ENCODE results near the gene TRIM59. TPM values are rescaled to one million over a fixed set of nuclear protein-coding genes. Genes with fewer than 3 reads are reported as not detected.

The TRIM59 gene
- total and polyA plus RNA-seq, 2 donors (not counting 1 experiment from before 2014, with no cell fraction given), result 13.6 to 31.2 TPM

GRCh38 chr3:160435095-160435494 lies 14.5 kb downstream of the TRIM59 start:
- no peak overlapping the region for H3K27ac ChIP-seq (ENCODE audit: insufficient read depth, low read length)
- H3K9ac ChIP-seq (ENCODE audit: insufficient read depth, low read length), result no peak overlapping the region
- H3K4me3 ChIP-seq (replicated peaks in 1 of 4; ENCODE audit: control extremely low read depth in 1 of 4, insufficient read depth in 1 of 4, low read depth in 3 of 4, low read length in 4 of 4), result no peak overlapping the region
- H3K4me1 ChIP-seq (ENCODE audit: control insufficient read depth, extremely low read depth, insufficient read depth, low read length), result peaks cover 2% of the 10 kb centered on the region
- DNase-seq (ENCODE audit: low read depth in 2 of 2), result no peak
- no peaks in the 10 kb centered on the region for H3K9me3 ChIP-seq (ENCODE audit: control insufficient read depth, insufficient read depth, low read depth, low read length)
- H3K36me3 ChIP-seq (ENCODE audit: control insufficient read depth, insufficient read depth, low read length), result peaks cover 1% of the 10 kb centered on the region
- H3K4me2 ChIP-seq (ENCODE audit: extremely low read depth, insufficient read depth, low read length), result no peak overlapping the region
- H3K27me3 ChIP-seq (ENCODE audit: control insufficient read depth, insufficient read depth, low read length), result no peaks in the 10 kb centered on the region
- peaks cover 43% of the 10 kb centered on the region for H3K79me2 ChIP-seq (ENCODE audit: control insufficient read depth, insufficient read depth, low read length)
- TF ChIP-seq EZH2 (IDR thresholded peaks at IDR 0.05; ENCODE audit: low read length, missing control alignments) (no peak), CTCF (conservative IDR thresholded peaks at IDR 0.05 in 1 of 2, IDR thresholded peaks at IDR 0.05 in 1 of 2; ENCODE audit: low read depth in 1 of 2, low read length in 2 of 2) (no peak)
- H4K20me1 ChIP-seq (ENCODE audit: control insufficient read depth, extremely low read depth, insufficient read depth, low read length), result no peaks in the 10 kb centered on the region
- H2AFZ ChIP-seq (ENCODE audit: low read length), result no peak overlapping the region

- Histone ChIP-seq H3K4me2 (ENCODE audit: extremely low read depth, insufficient read depth, low read length) (no peak overlapping the region), H3K27ac (ENCODE audit: insufficient read depth, low read length) (no peak overlapping the region)
Measured at GRCh38 chr3:160434071-160434470, 15.5 kb downstream of the TRIM59 start.

GRCh38 chr3:160427832-160428424 lies 21.7 kb downstream of the TRIM59 start:
- H3K36me3 ChIP-seq (ENCODE audit: control insufficient read depth, insufficient read depth, low read length), result peaks cover 9% of the 10 kb centered on the region
- H3K4me1 ChIP-seq (ENCODE audit: control insufficient read depth, extremely low read depth, insufficient read depth, low read length), result no peaks in the 10 kb centered on the region
- DNase-seq (ENCODE audit: low read depth in 2 of 2), result no peak
- no peak overlapping the region for H3K27ac ChIP-seq (ENCODE audit: insufficient read depth, low read length)
- no peak overlapping the region for H3K9ac ChIP-seq (ENCODE audit: insufficient read depth, low read length)
- peaks cover 17% of the 10 kb centered on the region for H3K79me2 ChIP-seq (ENCODE audit: control insufficient read depth, insufficient read depth, low read length)
- no peak overlapping the region for H2AFZ ChIP-seq (ENCODE audit: low read length)
- no peaks in the 10 kb centered on the region for H3K27me3 ChIP-seq (ENCODE audit: control insufficient read depth, insufficient read depth, low read length)
- H3K4me2 ChIP-seq (ENCODE audit: extremely low read depth, insufficient read depth, low read length), result no peak overlapping the region
- H3K4me3 ChIP-seq (replicated peaks in 1 of 4; ENCODE audit: control extremely low read depth in 1 of 4, insufficient read depth in 1 of 4, low read depth in 3 of 4, low read length in 4 of 4), result no peak overlapping the region
- no peaks in the 10 kb centered on the region for H3K9me3 ChIP-seq (ENCODE audit: control insufficient read depth, insufficient read depth, low read depth, low read length)
- TF ChIP-seq CTCF (conservative IDR thresholded peaks at IDR 0.05 in 1 of 2, IDR thresholded peaks at IDR 0.05 in 1 of 2; ENCODE audit: low read depth in 1 of 2, low read length in 2 of 2), result no peak
- no peak for TF ChIP-seq EZH2 (IDR thresholded peaks at IDR 0.05; ENCODE audit: low read length, missing control alignments)
- H4K20me1 ChIP-seq (ENCODE audit: control insufficient read depth, extremely low read depth, insufficient read depth, low read length), result no peaks in the 10 kb centered on the region

More at GRCh38 chr3:160434071-160434470, 15.5 kb downstream of the TRIM59 start:
- Histone ChIP-seq H3K4me3 (replicated peaks in 1 of 4; ENCODE audit: control extremely low read depth in 1 of 4, insufficient read depth in 1 of 4, low read depth in 3 of 4, low read length in 4 of 4) (no peak overlapping the region), H3K79me2 (ENCODE audit: control insufficient read depth, insufficient read depth, low read length) (peaks cover 36% of the 10 kb centered on the region), H3K4me1 (ENCODE audit: control insufficient read depth, extremely low read depth, insufficient read depth, low read length) (peaks cover 2% of the 10 kb centered on the region), H3K9ac (ENCODE audit: insufficient read depth, low read length) (no peak overlapping the region), H2AFZ (ENCODE audit: low read length) (no peak overlapping the region), H3K27me3 (ENCODE audit: control insufficient read depth, insufficient read depth, low read length) (no peaks in the 10 kb centered on the region), H3K9me3 (ENCODE audit: control insufficient read depth, insufficient read depth, low read depth, low read length) (no peaks in the 10 kb centered on the region), H4K20me1 (ENCODE audit: control insufficient read depth, extremely low read depth, insufficient read depth, low read length) (no peaks in the 10 kb centered on the region), H3K36me3 (ENCODE audit: control insufficient read depth, insufficient read depth, low read length) (peaks cover 3% of the 10 kb centered on the region)
- DNase-seq (ENCODE audit: low read depth in 2 of 2), result peak; percentile 40 to 76
- TF ChIP-seq CTCF (conservative IDR thresholded peaks at IDR 0.05 in 1 of 2, IDR thresholded peaks at IDR 0.05 in 1 of 2; ENCODE audit: low read depth in 1 of 2, low read length in 2 of 2) (no peak), EZH2 (IDR thresholded peaks at IDR 0.05; ENCODE audit: low read length, missing control alignments) (no peak)
